Spinal cord (tissue), 10 donors: Measurements from ENCODE around the gene SGK1. TPM values are rescaled to one million over a fixed set of nuclear protein-coding genes. Genes with fewer than 3 reads are reported as not detected.
"Not testable (repeated sequence)": the region's sequence is repeated elsewhere in the genome, so short reads cannot be mapped to it uniquely, and the experiment has no call there.

Source experiments
- DNase-seq, 6 donors: peaks; one replicate each; pipeline versions ENCODE4 v3.0.0 to v3.0.0-alpha.2; 2013 to 2015; ENCODE audit warnings: low spot score in 6 of 6, low read depth in 4 of 6
- H3K27ac ChIP-seq: one replicate; pipeline ENCODE4 v1.5.1; 2013; ENCODE audit warnings: low read depth, low read length, control low read depth
- H3K27me3 ChIP-seq: one replicate; pipeline ENCODE4 v1.6.1; 2013; ENCODE audit warnings: low read length; ENCODE audit not compliant: control insufficient read depth, insufficient read depth
- H3K36me3 ChIP-seq: one replicate; pipeline ENCODE4 v1.6.1; 2013; ENCODE audit warnings: low read length; ENCODE audit not compliant: control insufficient read depth, insufficient read depth
- H3K4me1 ChIP-seq: one replicate; pipeline ENCODE4 v1.6.1; 2013; ENCODE audit warnings: low read length; ENCODE audit not compliant: control insufficient read depth, insufficient read depth
- H3K4me3 ChIP-seq: one replicate; pipeline ENCODE4 v1.5.1; 2013; ENCODE audit warnings: low read depth, low read length, control low read depth
- H3K9me3 ChIP-seq: one replicate; pipeline ENCODE4 v1.6.1; 2013; ENCODE audit warnings: low read length; ENCODE audit not compliant: control insufficient read depth, insufficient read depth
- WGBS: methylation state at CpG from one replicate; pipeline ENCODE4 v1.1.5; 2013; ENCODE audit warnings: missing lambda C conversion rate; ENCODE audit not compliant: insufficient coverage; 5-methylcytosine and 5-hydroxymethylcytosine counted together
- polyA plus RNA-seq, 2 donors: library from polyadenylated mRNA; unstranded; fragments of 120-200 nt; gene quantifications; one replicate each; pipeline ENCODE4 v1.2.1, GENCODE V29; 2013; ENCODE audit not compliant: insufficient read length in 2 of 2
- total RNA-seq, 2 donors: library from RNA; depleted of rRNA in 1 of 2; stranded (reverse); fragments of 120-200 nt in 1 of 2; fragments of >200 nt in 1 of 2; gene quantifications; one replicate each; pipeline versions ENCODE4 v1.2.3 to v1.2.4, GENCODE V29; 2013 to 2014
- donor health status: healthy.

Gene SGK1
- total and polyA plus RNA-seq, 4 donors = 97.8 to 258 (median 152) TPM

- Histone ChIP-seq H3K27me3 (no peaks in the 10 kb centered on the region), H3K4me1 (no peaks in the 10 kb centered on the region), H3K4me3 (no peak overlapping the region), H3K27ac (no peak overlapping the region), H3K9me3 (no peaks in the 10 kb centered on the region), H3K36me3 (no peaks in the 10 kb centered on the region)
- peak in 1 of 6 donors; percentile 32 for DNase-seq
- WGBS = 50% methylated on average over 2 of the region's 6 CpGs
Measured at GRCh38 chr6:134238960-134239795, 78.7 kb downstream of the SGK1 start.

GRCh38 chr6:134238006-134238405 lies 79.9 kb downstream of the SGK1 start:
- Histone ChIP-seq H3K9me3 (no peaks in the 10 kb centered on the region), H3K36me3 (no peaks in the 10 kb centered on the region), H3K27ac (no peak overlapping the region), H3K4me1 (no peaks in the 10 kb centered on the region), H3K27me3 (no peaks in the 10 kb centered on the region), H3K4me3 (no peak overlapping the region)
- no CpG with 5 or more reads among the region's 2 CpGs for WGBS
- DNase-seq = no peak

- Histone ChIP-seq H3K4me3 (no peak overlapping the region), H3K27ac (no peak overlapping the region), H3K36me3 (no peaks in the 10 kb centered on the region), H3K9me3 (no peaks in the 10 kb centered on the region), H3K4me1 (no peaks in the 10 kb centered on the region), H3K27me3 (no peaks in the 10 kb centered on the region)
- no peak for DNase-seq
- 100% methylated on average over 2 of the region's 7 CpGs for whole genome bisulfite sequencing
Measured at GRCh38 chr6:134235937-134236751, 81.8 kb downstream of the SGK1 start.

GRCh38 chr6:134235334-134235733 lies 82.6 kb downstream of the SGK1 start:
- H3K27ac ChIP-seq, H3K4me1 ChIP-seq, H3K36me3 ChIP-seq, H3K27me3 ChIP-seq, DNase-seq, H3K9me3 ChIP-seq, H3K4me3 ChIP-seq: not testable (repeated sequence)
- WGBS = no CpG with 5 or more reads among the region's 4 CpGs

GRCh38 chr6:134233180-134233955 lies 84.5 kb downstream of the SGK1 start:
- no peak overlapping the region for H3K27ac ChIP-seq
- no peaks in the 10 kb centered on the region for H3K36me3 ChIP-seq
- no peaks in the 10 kb centered on the region for H3K4me1 ChIP-seq
- 100% methylated on average over 1 of the region's 5 CpGs for WGBS
- peak in 1 of 6 donors; percentile 44 for DNase-seq
- no peak overlapping the region for H3K4me3 ChIP-seq
- H3K27me3 ChIP-seq = no peaks in the 10 kb centered on the region
- H3K9me3 ChIP-seq = no peaks in the 10 kb centered on the region

- H3K4me3 ChIP-seq = no peak overlapping the region
- no peaks in the 10 kb centered on the region for H3K4me1 ChIP-seq
- no peaks in the 10 kb centered on the region for H3K36me3 ChIP-seq
- H3K27me3 ChIP-seq = no peaks in the 10 kb centered on the region
- no peaks in the 10 kb centered on the region for H3K9me3 ChIP-seq
- no peak for DNase-seq
- no peak overlapping the region for H3K27ac ChIP-seq
- WGBS = 100% methylated on average over 2 of the region's 3 CpGs
Measured at GRCh38 chr6:134230940-134231339, 87.0 kb downstream of the SGK1 start.

- no peaks in the 10 kb centered on the region for H3K4me1 ChIP-seq
- no peak for DNase-seq
- H3K36me3 ChIP-seq = no peaks in the 10 kb centered on the region
- no peak overlapping the region for H3K27ac ChIP-seq
- H3K4me3 ChIP-seq = no peak overlapping the region
- H3K27me3 ChIP-seq = no peaks in the 10 kb centered on the region
- WGBS = 97% methylated on average over 3 of the region's 8 CpGs
- H3K9me3 ChIP-seq = no peaks in the 10 kb centered on the region
Measured at GRCh38 chr6:134230087-134230700, 87.7 kb downstream of the SGK1 start.

GRCh38 chr6:134229520-134229919 lies 88.4 kb downstream of the SGK1 start:
- WGBS = no CpG with 5 or more reads among the region's 2 CpGs
- DNase-seq = no peak
- Histone ChIP-seq H3K27me3 (no peaks in the 10 kb centered on the region), H3K9me3 (no peaks in the 10 kb centered on the region), H3K4me3 (no peak overlapping the region), H3K27ac (no peak overlapping the region), H3K36me3 (no peaks in the 10 kb centered on the region), H3K4me1 (no peaks in the 10 kb centered on the region)

- DNase-seq = no peak
- H3K9me3 ChIP-seq = no peaks in the 10 kb centered on the region
- no peak overlapping the region for H3K4me3 ChIP-seq
- no peak overlapping the region for H3K27ac ChIP-seq
- H3K36me3 ChIP-seq = no peaks in the 10 kb centered on the region
- no peaks in the 10 kb centered on the region for H3K27me3 ChIP-seq
- no CpG with 5 or more reads among the region's 2 CpGs for WGBS
- H3K4me1 ChIP-seq = no peaks in the 10 kb centered on the region
Measured at GRCh38 chr6:134223796-134224420, 94.0 kb downstream of the SGK1 start.
